ENCODE data around the gene TMEM178B. TPM values are rescaled to one million over a fixed set of nuclear protein-coding genes. Genes with fewer than 3 reads are reported as not detected.

The TMEM178B gene
- total and polyA plus RNA-seq, 10 of the 15 experiments (the other 5 are each of a cell fraction or from before 2014, with no cell fraction given), result 0.01 to 1.1 (median 0.04) TPM; not detected in 2

DNA sequence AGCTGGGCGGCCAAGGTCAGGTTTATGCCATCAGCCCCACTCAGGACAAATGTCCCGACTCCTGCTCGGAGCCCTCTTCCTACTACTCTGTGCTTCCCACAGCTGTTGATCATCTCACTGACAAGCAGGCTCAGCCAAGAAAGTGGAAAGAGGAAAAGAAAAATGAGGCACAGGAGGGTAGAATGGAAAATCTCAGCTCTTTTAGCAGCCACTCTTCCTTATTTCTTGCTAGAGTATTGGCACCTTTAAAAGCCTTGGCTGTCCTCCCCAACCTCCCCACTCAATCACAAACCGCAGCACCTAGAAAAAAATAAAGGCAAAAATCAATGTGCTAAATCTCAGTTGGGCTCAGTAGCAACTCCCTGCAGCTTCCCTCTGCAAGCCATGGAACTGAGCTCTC is 442.1 kb downstream of the TMEM178B start:
- DNase-seq (ENCODE audit: low read depth, low spot score), result no peak
- no peak for FAIRE-seq
- POLR2A ChIA-PET, result no interaction called here
- TF ChIP-seq, protein P1, sequence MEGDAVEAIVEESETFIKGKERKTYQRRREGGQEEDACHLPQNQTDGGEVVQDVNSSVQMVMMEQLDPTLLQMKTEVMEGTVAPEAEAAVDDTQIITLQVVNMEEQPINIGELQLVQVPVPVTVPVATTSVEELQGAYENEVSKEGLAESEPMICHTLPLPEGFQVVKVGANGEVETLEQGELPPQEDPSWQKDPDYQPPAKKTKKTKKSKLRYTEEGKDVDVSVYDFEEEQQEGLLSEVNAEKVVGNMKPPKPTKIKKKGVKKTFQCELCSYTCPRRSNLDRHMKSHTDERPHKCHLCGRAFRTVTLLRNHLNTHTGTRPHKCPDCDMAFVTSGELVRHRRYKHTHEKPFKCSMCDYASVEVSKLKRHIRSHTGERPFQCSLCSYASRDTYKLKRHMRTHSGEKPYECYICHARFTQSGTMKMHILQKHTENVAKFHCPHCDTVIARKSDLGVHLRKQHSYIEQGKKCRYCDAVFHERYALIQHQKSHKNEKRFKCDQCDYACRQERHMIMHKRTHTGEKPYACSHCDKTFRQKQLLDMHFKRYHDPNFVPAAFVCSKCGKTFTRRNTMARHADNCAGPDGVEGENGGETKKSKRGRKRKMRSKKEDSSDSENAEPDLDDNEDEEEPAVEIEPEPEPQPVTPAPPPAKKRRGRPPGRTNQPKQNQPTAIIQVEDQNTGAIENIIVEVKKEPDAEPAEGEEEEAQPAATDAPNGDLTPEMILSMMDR (IDR thresholded peaks at IDR 0.05 in 2 of 3, conservative IDR thresholded peaks at IDR 0.05 in 1 of 3; ENCODE audit: control insufficient read depth in 2 of 3, extremely low read depth in 1 of 3, insufficient read depth in 1 of 3, low read depth in 3 of 3, low read length in 3 of 3), result no peak
- no peaks in the 10 kb centered on the region for H3K36me3 ChIP-seq (ENCODE audit: control insufficient read depth in 2 of 2, insufficient read depth in 2 of 2, low read length in 1 of 2)
- BruUV-seq (replicated peaks), result no TSS peak
- in situ Hi-C loops (cut with MboI) (no loop called here), intact Hi-C loops (cut with micrococcal nuclease; ENCODE audit: unreplicated experiment) (no loop called here)
- SMC1A ChIA-PET (ENCODE audit: uncharacterized antibody, unreplicated experiment), result no interaction called here
- H3K27me3 ChIP-seq (replicated peaks in 1 of 2; ENCODE audit: control insufficient read depth in 2 of 2, insufficient read depth in 2 of 2, low read length in 1 of 2), result peaks cover 4 to 10% of the 10 kb centered on the region in 2 experiments
- no peaks in the 10 kb centered on the region; the same call in 2 of the 3 replicates for H3K9me3 ChIP-seq (replicated peaks; ENCODE audit: control insufficient read depth, insufficient read depth, low read length)
- H3K9ac ChIP-seq (ENCODE audit: control insufficient read depth, insufficient read depth, low read length), result no peak overlapping the region
- H3K4me2 ChIP-seq (ENCODE audit: control insufficient read depth, insufficient read depth), result no peak overlapping the region
- H4K20me1 ChIP-seq (ENCODE audit: control insufficient read depth, insufficient read depth), result no peaks in the 10 kb centered on the region
- no peak overlapping the region for H2AFZ ChIP-seq (ENCODE audit: control insufficient read depth, low read depth, low read length)
- CTCF ChIA-PET, result no interaction called here
- no peak for ATAC-seq
- 65% methylated on average over 4 of the region's 4 CpGs for WGBS (ENCODE audit: insufficient coverage, insufficient replicate concordance, low lambda C conversion rate, missing lambda C conversion rate)
- H3K79me2 ChIP-seq (ENCODE audit: control insufficient read depth, insufficient read depth, low read length), result no peaks in the 10 kb centered on the region
- RAD21 ChIA-PET (ENCODE audit: unreplicated experiment), result no interaction called here
- H3K4me1 ChIP-seq (ENCODE audit: control insufficient read depth, insufficient read depth, low read length), result no peaks in the 10 kb centered on the region
- no peak overlapping the region for H3K27ac ChIP-seq (ENCODE audit: control insufficient read depth, insufficient read depth)
- H3K4me3 ChIP-seq, result no peak overlapping the region

DNA sequence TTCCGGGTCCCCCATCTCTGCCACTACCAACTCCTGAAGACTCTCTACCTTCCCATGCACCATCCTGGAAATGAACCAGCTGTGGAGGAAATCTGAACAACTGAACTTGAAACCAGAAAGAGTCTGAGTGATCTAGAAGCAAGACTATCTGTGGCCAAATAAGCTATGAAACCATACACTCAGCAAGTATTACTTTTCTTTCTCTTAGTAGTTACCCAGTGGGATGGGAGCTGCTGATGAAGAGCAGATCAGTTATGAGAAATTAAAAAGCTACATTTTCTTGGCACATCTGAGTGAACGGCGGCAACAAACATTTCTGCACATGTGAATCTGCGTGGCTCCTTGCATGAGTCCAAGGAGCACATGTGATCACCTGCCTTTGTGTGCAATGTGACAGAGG is 445.8 kb downstream of the TMEM178B start:
- Histone ChIP-seq H3K27ac (ENCODE audit: control insufficient read depth, insufficient read depth) (no peak overlapping the region), H2AFZ (ENCODE audit: control insufficient read depth, low read depth, low read length) (no peak overlapping the region), H3K9ac (ENCODE audit: control insufficient read depth, insufficient read depth, low read length) (no peak overlapping the region), H3K4me3 (no peak overlapping the region), H3K27me3 (replicated peaks in 1 of 2; ENCODE audit: control insufficient read depth in 2 of 2, insufficient read depth in 2 of 2, low read length in 1 of 2) (no peaks in the 10 kb centered on the region; a peak in 1 of 4 replicates), H3K36me3 (ENCODE audit: control insufficient read depth in 2 of 2, insufficient read depth in 2 of 2, low read length in 1 of 2) (no peaks in the 10 kb centered on the region), H3K4me1 (ENCODE audit: control insufficient read depth, insufficient read depth, low read length) (no peaks in the 10 kb centered on the region; the same call in 1 of the 2 replicates), H3K4me2 (ENCODE audit: control insufficient read depth, insufficient read depth) (no peak overlapping the region), H3K79me2 (ENCODE audit: control insufficient read depth, insufficient read depth, low read length) (no peaks in the 10 kb centered on the region), H4K20me1 (ENCODE audit: control insufficient read depth, insufficient read depth) (no peaks in the 10 kb centered on the region), H3K9me3 (replicated peaks; ENCODE audit: control insufficient read depth, insufficient read depth, low read length) (no peaks in the 10 kb centered on the region; the same call in 2 of the 3 replicates)
- ChIA-PET CTCF (interaction anchor here (0.6 kb wide), 1 partner anchor 14 kb away, joined by 3 read pairs; no protein-coding TSS in a partner anchor), RAD21 (ENCODE audit: unreplicated experiment) (no interaction called here), SMC1A (ENCODE audit: uncharacterized antibody, unreplicated experiment) (no interaction called here), POLR2A (no interaction called here)
- no peak for ATAC-seq
- in situ Hi-C loops (cut with MboI), result no loop called here
- no peak for FAIRE-seq
- intact Hi-C loops (cut with micrococcal nuclease; ENCODE audit: unreplicated experiment), result no loop called here
- no peak for DNase-seq (ENCODE audit: low read depth, low spot score)
- 86% methylated on average over 4 of the region's 4 CpGs for WGBS (ENCODE audit: insufficient coverage, insufficient replicate concordance, low lambda C conversion rate, missing lambda C conversion rate)
- no TSS peak for BruUV-seq (replicated peaks)
- TF ChIP-seq ZNF217 (IDR thresholded peaks at IDR 0.05) (no peak), KDM1A (IDR thresholded peaks at IDR 0.05; ENCODE audit: borderline replicate concordance) (no peak), BACH1 (IDR thresholded peaks at IDR 0.05; ENCODE audit: borderline replicate concordance) (no peak), POU2F2 (IDR thresholded peaks at IDR 0.05; ENCODE audit: borderline replicate concordance, low read depth, low read length) (no peak), USF2 (IDR thresholded peaks at IDR 0.05; ENCODE audit: borderline replicate concordance, low read depth, low read length) (no peak), MTA2 (IDR thresholded peaks at IDR 0.05; ENCODE audit: low read depth) (no peak), SRF (IDR thresholded peaks at IDR 0.05; ENCODE audit: low read depth in 2 of 2, low read length in 2 of 2) (no peak), CBX3 (IDR thresholded peaks at IDR 0.05; ENCODE audit: borderline replicate concordance, low read depth) (no peak), BRCA1 (IDR thresholded peaks at IDR 0.05; ENCODE audit: low read depth, low read length) (no peak), STAT3 (IDR thresholded peaks at IDR 0.05; ENCODE audit: low read depth, low read length) (no peak)
- TF ChIP-seq, protein P2, sequence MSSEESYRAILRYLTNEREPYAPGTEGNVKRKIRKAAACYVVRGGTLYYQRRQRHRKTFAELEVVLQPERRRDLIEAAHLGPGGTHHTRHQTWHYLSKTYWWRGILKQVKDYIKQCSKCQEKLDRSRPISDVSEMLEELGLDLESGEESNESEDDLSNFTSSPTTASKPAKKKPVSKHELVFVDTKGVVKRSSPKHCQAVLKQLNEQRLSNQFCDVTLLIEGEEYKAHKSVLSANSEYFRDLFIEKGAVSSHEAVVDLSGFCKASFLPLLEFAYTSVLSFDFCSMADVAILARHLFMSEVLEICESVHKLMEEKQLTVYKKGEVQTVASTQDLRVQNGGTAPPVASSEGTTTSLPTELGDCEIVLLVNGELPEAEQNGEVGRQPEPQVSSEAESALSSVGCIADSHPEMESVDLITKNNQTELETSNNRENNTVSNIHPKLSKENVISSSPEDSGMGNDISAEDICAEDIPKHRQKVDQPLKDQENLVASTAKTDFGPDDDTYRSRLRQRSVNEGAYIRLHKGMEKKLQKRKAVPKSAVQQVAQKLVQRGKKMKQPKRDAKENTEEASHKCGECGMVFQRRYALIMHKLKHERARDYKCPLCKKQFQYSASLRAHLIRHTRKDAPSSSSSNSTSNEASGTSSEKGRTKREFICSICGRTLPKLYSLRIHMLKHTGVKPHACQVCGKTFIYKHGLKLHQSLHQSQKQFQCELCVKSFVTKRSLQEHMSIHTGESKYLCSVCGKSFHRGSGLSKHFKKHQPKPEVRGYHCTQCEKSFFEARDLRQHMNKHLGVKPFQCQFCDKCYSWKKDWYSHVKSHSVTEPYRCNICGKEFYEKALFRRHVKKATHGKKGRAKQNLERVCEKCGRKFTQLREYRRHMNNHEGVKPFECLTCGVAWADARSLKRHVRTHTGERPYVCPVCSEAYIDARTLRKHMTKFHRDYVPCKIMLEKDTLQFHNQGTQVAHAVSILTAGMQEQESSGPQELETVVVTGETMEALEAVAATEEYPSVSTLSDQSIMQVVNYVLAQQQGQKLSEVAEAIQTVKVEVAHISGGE (CRISPR knock-in tag; IDR thresholded peaks at IDR 0.05), result no peak

Measured in GM12878 (cell line).